GM19324 (cell line): ENCODE measurements around the gene CPTP.
"Not testable (repeated sequence)": the region's sequence is repeated elsewhere in the genome, so short reads cannot be mapped to it uniquely, and the experiment has no call there.

Experiments used
- ATAC-seq: cut with Tn5 transposase; IDR thresholded peaks from one replicate; pipeline ENCODE4 v1.9.1; 2021; ENCODE audit warnings: mild to moderate bottlenecking, moderate library complexity; ENCODE audit not compliant: unreplicated experiment, low FRiP score

Gene CPTP

DNA sequence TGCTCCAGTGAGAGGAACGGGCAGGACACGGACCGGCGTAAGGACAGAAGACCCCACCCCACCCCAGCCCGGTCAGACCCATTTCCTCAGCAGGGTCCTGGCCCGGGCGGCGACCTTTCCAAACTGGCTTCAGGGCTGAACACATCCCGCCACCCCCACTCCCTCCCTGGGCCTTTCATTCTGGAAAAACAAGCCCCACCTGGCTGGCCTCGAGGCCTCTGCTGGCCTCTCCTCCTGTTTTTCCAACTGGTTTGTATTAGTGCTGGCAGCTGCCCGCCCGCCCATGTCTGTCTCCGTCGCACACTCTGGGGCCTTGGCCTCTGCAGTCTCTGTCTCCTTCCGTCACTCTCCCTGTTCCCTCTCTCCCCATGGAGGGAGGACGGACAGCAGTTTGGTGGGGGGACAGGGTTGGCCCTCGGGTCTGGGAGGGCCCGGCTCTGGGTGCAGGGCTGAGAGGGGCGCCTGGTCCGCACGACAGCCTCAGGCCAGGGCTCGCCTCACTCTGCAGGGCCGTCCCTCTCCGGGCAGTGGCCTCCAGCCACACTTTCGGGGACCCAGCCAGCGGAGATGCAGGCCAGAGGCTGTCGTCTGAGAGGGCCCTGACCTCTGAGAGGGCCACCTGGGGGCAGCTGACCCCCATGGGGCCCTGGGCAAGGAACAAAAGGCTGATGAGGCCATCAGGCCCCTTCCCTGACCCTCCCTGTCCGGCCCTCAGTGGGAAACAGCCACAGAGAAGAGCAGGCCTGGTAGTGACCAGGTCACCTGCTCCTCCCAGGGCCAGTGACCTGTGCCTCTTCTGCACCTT, 35.3 kb downstream of the CPTP start:
- ATAC-seq: no peak

DNA sequence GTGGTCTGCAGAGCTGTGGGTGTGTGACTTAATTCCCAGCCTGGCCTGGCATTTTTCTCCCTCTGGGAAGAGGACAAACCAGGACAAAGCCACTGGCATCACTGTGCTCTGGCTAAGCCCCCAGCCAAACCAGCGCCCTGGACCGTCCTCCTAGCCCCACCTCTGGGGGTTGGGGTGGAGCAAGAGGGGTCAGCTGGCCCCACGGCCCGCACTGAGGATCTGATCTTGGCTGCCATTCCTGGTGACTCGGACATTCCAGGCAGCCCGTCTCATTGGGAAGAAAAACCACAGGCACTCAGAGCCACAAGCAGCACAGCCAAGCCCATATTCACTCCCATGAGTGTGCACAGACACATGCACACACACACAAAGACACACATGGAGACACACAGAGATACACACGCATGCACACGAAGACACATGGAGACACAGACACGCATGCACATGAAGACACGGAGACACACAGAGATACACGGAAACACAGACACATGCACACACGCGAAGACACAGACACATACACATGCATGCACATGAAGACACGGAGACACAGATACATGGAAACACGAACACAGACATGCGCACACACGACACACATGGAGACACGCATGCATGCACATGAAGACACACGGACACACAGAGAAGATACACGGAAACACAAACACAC, 36.0 kb downstream of the CPTP start:
- ATAC-seq: no peak

DNA sequence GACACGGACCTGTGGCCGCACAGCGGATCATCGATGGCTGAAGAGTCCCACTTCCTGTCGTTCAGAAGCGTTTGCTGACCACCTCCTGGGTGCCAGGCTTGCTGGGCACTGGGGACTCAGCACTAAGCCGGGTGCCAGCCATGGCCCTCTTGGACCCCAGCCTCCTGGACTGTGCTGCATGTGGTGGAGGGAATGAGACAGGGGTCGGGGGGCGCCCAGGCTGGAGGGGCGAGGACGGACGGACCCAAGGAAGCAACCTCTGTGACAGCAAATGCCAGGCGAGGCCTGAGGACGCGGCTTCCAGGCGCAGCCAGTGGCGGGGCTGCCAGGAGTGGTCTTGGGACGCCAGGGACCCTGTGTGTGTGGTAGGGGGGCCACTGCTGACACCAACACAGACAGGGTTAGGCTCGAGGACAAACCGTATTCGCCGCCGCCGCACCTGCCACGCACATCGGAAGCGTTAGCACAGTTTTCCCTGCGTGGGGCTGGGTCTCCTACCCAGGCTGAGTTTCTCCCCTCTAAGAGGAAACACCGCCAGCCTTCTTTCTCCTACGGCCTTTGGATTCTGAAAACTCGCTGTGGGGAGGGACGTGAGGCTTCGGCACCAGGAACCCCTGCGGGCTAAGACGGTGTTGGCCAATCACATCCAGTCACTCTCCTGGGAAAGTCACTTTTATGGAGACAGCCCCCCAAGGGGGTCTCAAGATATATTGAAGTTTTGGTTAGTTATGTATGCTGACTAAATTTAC, 36.8 kb downstream of the CPTP start:
- no peak for ATAC-seq

DNA sequence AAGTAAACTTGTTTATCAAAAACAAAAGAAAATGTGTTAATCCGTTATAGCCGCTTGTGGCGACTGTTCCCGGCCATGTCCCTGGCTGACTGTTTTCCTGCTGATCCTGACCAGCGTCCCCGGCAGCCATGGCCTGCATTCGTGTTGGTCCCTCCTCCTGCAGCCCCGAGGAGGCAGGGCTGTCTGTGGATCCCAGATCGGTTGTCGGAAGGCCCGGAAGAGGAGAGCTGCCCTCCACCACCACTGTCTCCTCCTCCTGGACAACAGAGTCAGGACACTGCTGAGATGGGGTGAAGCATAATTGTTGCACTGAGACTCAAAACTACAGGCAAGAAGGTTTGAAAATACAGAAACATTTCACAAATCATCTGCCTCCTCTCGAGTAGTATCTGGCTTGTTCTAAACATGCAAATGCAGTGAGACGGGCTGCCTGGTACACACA, 37.4 kb downstream of the CPTP start:
- ATAC-seq: no peak

DNA sequence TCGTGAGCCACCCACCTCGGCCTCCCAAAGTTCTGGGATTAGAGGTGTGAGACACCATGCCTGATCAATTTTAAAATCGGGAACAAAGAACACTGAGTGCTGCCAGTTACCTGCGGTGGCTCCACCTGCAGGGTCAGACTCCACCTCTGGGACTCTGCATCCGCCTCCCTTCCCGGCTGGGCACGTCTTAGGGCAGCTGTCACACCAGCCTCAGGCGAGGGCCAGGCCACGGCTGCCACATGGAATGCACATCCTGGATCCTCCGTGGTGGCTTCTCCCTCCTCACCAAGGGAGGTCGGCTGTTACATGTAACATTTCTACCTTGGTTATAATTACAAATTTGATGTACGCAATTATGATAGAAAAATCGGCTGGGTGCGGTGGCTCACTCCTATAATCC, 39.7 kb downstream of the CPTP start:
- no peak for ATAC-seq

DNA sequence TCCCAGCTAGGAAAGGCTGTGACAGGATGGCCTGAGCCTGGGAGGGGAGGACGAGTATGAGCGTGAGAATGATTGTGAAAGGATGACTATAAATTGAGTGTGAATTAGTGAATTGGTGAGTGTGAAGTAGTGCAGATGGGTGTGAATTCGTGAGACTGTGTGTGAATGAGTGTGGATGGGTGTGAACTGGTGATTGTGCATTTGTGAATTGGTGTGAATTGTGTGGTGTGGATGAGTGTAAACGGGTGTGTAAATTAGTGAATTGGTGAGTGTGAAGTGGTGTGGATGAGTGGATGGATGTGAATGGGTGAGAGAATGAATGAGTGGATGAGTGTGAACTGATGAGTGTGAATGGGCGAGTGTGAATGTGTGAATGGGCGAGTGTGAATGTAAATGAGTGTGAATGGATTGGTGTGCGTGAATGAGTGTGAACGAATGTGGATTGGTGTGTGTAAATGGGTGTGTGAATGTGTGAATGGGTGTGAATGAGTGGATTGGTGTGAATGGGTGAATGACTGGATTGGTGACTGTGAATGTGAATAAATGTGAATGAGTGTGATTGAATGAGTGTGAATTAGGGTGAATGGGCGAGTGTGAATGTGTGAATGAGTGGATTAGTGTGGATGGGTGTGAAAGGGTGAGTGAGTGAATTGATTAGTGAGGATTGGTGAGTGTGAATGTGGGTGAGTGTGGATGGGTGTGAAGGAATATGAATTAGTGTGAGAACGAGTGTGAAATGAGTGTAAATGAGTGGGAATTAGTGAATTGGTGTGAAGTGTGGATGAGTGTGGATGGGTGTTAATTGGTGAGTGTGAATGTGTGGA, 41.5 kb downstream of the CPTP start:
- ATAC-seq: no peak

DNA sequence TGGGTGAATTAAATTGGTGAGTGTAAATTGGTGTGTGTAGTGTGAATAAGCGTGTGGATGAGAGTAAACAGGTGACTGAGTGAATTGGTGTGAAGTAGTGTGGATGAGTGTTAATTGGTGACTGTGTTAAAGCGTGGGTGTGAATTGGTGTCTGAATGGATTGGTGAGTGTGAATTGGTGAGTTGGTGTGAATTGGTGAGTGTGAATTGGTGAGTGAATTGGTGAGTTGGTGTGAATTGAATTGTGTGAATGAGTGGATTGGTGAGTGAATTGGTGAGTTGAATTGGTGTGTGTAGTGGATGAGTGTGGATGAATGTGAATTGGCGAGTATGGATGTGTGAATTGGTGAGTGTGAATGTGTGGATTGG, 42.1 kb downstream of the CPTP start:
- ATAC-seq: no peak

DNA sequence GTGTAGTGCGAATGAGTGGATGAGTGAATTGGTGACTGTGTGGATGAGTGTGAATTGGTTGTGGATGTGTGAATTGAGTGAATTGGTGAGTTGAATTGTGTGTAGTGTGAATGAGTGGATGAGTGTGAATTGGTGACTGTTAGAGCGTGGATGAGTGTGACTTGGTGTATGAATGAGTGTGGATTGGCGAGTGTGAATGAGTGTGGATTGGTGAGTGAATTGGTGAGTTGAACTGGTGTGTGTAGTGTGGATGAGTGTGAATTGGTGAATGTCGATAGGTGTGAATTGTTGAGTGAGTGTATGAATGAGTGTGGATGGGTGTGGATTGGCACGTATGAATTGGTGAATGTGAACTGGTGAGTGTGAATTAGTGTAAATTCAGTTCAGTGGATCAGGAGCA, 42.7 kb downstream of the CPTP start:
- ATAC-seq: no peak

DNA sequence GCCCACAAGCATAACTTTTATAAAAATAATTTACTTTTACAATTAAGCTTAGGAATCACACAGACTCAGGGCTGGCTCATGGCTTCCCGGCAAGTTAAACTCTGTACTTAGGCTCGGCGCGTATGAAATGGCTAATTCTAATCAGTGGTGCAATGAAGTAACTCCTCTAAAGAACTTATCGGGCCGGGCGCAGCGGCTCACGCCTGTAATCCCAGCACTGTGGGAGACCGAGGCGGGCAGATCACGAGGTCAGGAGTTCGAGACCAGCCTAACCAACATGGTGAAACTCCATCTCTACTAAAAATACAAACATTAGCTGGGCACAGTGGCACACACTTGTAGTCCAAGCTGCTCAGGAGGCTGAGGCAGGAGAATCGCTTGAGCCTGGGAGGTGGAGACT, 45.5 kb downstream of the CPTP start:
- not testable (repeated sequence) for ATAC-seq

DNA sequence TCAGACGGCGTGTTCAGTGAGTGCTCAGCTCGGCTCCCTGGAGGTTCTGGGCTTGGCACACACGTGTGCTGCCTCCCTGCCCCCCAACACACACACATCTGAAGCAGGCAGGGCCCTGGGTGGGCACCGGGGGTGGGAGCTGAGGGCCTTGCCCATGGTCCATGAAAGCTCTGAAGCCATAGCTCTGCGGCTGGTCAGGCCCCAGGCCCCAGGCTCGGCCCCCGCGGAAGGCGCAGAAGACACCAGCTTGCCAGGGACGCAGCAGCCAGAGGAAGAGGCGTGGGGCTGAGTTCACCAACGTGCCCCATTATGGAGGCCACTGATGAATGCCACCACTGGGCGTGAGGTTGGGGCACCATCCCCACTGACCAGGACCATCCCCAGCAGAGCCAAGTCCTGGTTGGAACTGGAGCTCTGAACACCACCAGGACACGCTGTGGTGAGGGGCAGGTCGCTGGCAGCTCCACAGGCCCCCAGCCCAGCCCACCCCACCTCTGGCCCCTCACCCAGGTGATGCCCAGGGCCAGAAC, 46.2 kb downstream of the CPTP start:
- no peak for ATAC-seq

DNA sequence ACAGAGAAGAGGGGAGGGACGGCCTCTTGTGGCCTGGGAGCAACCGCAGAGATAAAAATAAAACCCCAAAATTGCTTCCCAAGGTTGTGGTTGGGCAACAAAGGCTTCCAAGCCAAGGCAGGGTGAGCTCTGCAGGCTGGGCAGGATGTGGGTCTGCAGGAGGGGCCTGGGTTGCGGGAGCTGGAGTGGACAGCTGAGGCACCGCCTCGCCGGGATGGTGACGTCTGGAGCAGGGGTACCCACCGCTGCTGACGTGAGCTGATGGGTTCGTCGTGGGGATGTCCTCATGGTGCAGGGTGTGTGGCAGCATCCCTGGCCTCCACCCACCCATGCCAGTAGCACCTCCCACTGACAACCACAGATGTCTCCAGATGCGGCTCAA, 46.8 kb downstream of the CPTP start:
- ATAC-seq: no peak

DNA sequence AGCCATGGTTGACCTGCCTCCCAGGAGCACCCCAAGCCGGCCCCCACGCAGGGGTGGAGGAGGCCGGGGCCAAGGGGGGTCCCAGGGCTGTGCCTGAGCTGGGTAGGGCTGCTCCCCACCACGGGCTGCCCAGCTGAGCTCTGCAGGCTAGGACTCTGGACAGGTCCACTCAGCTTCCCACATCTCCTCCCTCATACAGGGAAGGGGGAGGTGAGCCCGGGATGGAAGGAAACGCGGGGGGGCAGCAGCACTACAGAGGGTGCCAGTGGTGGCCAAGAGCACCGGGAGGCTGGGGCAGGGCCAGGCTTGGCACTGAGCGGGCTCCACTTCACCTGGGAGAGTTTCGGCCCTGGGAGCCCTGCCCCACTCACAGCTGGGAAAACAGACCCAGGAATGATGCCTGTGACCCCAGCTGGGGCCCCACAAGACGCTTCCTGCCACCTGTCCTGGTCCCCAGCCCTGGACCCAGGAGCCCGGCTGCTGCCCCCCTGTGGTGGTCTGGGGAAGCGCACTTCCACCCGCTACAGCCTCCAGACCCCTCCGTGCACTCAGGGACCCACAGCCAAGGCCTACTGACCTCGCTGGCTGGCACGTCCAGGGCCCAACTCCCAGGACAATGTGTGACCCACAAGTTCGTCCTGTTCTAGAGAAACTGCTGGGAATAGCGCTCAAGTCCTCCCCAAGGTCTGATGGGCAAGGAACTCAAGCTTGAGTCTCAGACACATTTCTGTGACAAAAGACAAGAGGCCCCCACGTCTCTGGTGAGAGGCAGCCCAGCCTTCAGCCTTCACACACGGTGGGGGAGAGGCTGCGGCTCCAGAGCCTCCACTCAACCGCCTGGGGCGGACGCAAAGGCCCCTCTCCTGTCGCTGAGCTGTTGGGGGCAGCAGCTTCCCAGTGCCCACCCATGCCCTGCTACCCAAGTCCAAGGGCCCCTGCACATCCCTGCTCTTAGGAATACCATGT, 47.4 kb downstream of the CPTP start:
- ATAC-seq: no peak

DNA sequence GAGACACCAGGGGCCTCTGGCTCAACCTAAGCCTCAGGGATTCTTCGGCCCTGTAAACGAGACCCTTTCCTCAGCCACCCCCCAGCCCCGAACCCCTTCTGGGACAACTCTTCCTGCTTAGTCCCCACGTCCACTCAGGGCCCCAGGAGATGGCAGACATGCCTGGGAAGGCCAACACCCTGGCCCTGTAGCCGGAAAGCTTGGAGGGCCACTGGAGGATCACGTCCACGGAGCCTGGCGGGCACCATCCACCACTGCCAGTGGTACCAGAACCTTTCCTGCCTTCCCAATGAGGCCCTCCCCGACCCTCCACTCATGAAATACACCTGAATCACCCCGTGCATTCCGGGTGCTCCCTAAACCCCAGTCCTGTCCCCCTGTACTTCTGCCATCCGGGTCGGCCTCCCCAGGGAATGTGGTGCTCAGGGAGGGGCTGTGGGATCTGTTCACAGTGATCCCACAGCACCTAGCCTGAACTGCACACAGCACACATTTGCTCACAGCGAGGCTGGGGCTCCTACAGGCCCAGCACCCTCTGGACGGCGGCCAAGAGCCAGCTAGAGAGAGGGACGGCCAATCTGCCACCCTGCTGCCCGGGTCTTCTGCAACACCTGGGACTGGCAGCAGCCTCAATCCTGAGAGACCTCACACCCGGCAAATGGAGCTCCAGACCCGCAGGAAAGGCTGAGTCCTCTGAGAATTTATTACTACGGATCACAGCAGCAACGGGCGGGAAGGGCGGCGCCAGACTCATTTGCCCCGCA, 48.6 kb downstream of the CPTP start:
- ATAC-seq: no peak

DNA sequence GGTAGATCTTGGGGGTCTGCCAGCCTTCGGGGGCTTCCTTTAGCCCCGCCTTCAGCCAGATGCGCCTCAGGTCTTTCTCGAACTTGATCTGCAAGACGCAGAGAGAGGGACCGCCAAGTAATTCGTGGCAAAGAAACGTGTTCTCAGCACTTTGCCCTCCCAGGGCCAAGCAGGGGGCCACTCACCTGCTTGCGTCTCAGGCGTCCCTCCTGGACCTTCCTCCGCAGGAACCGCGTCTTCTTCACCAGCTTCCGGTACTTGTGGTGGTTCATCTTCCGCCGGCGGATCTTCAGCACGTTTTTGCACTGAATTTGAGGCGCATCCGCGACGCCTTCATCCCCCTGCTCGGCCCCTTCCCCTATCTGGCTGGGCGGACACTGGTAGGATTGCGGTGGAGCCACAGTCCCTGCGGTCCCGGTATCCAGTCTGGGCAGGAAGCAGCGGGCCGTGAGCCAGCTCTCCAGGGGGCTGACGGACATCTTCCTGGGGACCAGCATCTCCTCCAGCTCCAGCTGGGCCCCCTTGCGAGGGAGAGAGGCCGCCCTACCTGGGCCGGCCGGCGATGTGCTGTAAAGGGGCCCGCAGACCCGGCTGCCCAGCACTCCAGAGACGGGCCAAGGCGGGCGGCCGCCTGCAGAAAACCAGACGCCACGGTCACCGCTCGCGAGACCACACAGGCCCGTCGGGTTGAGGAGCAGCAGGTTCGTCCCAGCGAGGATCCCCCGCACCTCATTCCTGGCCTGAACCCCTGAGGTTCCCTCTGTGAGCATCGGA, 49.4 kb downstream of the CPTP start:
- ATAC-seq: no peak

DNA sequence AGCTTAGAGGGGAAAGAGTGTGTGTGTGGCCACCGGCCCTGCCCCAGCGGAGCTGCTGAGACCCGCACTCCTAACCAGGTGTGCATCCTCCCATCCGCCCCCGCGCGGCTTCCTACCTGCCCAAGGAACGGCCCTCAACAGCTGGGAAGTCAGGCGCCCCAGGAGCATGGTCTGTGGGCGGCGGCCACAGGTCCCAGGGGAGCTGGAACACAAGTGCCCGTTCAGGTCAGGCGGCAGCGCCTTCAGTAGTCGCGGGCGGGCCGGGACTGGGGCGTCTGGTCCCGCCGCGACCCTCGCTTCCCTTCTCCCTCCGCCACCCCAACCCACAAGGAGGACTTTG, 50.0 kb downstream of the CPTP start:
- peak; percentile 6 for ATAC-seq

DNA sequence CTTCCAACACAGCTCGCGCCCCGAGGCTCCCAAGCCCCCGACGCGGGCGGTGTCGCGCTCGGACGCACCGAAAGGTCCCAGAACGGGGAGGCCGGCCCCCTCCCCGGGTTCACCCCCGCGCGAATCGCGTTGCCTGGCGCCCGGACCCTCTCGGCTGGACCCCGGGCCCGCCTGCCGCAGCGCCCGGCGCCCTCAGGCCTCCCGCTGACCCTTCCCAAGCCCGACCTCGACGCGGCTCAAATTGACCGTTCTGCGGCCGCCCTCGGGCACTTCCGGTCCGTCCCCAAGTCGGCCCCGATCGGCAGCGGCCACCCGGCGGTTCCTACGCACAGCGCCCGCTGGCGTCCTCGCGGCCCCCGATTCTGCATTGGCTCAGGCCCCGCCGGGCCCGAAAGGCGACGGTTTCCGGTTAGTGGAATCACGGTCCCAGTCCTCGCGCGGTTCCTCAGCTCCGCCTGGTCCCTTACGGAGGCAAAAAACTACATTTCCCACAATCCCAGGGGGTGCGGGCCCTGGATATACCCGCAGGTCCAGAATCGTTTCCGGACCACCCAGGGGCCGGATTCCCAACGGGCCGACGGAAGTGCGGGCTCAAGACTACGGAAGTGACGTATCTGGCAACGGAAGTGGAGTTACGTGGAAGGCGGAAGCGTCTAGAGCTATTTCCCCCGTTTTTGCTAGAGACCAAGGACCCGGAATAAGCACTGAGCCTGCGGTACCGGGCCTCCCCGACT, 50.5 kb downstream of the CPTP start, which contains the start of gene AURKAIP1:
AURKAIP1 (minus strand) TSS at position 279 of the 734 bp plus-strand sequence. CDS start 451 bp downstream, outside the sequence.
- peak; percentile 92 for ATAC-seq

DNA sequence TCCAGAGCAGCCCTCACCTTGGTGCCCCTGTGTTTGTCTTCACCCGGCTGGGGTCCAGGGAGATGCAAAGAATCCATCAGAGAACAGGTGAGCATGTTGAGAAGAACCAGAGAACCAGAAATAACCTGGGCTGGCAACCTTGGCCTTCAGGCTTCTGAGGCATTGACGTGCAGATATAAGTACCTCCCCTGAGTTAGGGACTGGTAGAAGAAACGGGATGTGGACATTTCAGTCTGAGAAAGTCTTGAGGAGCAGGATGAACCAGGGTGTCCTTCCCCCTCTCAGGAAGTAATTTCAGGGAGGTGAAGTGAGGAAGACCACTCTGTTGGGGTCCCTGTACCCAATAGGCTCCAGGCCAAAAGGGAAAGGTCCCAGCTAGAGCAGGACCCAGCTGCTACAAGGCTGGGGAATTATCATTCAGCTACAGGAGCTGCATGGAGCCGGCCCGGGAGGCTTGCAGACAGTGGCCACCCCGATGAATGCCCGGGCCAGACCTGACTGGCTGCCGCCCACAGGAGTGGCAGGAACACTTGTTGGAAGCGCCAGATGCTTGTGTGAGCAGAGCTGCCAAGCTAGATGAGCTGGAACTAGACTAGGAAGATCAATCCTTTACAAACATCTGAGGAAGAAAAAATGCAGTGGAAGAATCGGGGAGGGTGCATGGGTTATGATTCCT, 52.1 kb downstream of the CPTP start:
- no peak for ATAC-seq
